Kidney (tissue), 14 donors: ENCODE results near the gene MOGAT3. TPM values are rescaled to one million over a fixed set of nuclear protein-coding genes. Genes with fewer than 3 reads are reported as not detected.

Source experiments
- DNase-seq, 5 donors: peaks; one replicate each; pipeline ENCODE4 v3.0.0-alpha.2; 2013 to 2020
- FAIRE-seq: peaks from 2 replicates; lab custom pipeline; 2012; peaks lifted over from hg19 to GRCh38; lab: Jason Lieb, UNC
- H3K27ac ChIP-seq, 2 donors: one replicate each; pipeline ENCODE4 v1.7.0; 2013; ENCODE audit warnings: low read depth in 2 of 2, low read length in 2 of 2, inconsistent platforms in 1 of 2
- H3K27me3 ChIP-seq: one replicate; pipeline ENCODE4 v1.7.1; 2013; ENCODE audit warnings: low read length, inconsistent platforms; ENCODE audit not compliant: control insufficient read depth, insufficient read depth
- H3K36me3 ChIP-seq, 3 donors: one replicate each; pipeline versions ENCODE4 v1.7.0 to v1.7.1; 2013; ENCODE audit warnings: low read length in 3 of 3, control low read depth in 1 of 3, inconsistent platforms in 1 of 3; ENCODE audit not compliant: insufficient read depth in 3 of 3, control insufficient read depth in 2 of 3
- H3K4me1 ChIP-seq, 3 donors: one replicate each; pipeline versions ENCODE4 v1.7.0 to v1.7.1; 2013; ENCODE audit warnings: low read length in 3 of 3, inconsistent platforms in 1 of 3, low read depth in 1 of 3; ENCODE audit not compliant: control insufficient read depth in 2 of 3, insufficient read depth in 2 of 3
- H3K4me3 ChIP-seq, 3 donors: one replicate each; pipeline versions ENCODE4 v1.7.0 to v1.8.1; 2013; ENCODE audit warnings: low read length in 3 of 3, control low read depth in 1 of 3, inconsistent platforms in 1 of 3
- H3K9ac ChIP-seq, 3 donors: one replicate each; pipeline versions ENCODE4 v1.7.0 to v1.7.1; 2013; ENCODE audit warnings: low read length in 3 of 3, control low read depth in 1 of 3, inconsistent platforms in 1 of 3
- H3K9me3 ChIP-seq, 3 donors: one replicate each; pipeline versions ENCODE4 v1.7.0 to v1.7.1; 2013; ENCODE audit warnings: low read length in 3 of 3, control low read depth in 1 of 3, inconsistent platforms in 1 of 3; ENCODE audit not compliant: control insufficient read depth in 2 of 3, insufficient read depth in 1 of 3
- CTCF ChIP-seq: IDR thresholded peaks from 3 replicates; pipeline ENCODE4 v1.5.1; 2012; ENCODE audit warnings: mild to moderate bottlenecking, moderate library complexity, borderline replicate concordance; ENCODE audit not compliant: insufficient read depth; ENCODE audit errors: extremely low read depth
- intact Hi-C: fragments of 100-400 bp; cut with DNase I; formaldehyde crosslinking; loops from one replicate; pipeline ENCODE4 v1.11.1; 2022
- polyA plus RNA-seq: library from polyadenylated mRNA; stranded (reverse); fragments of 350-450 nt; fragmentation: Illumina TruSeq; extraction: RNeasy Lipid Tissue Mini Kit (QIAGEN cat#74804); gene quantifications from one replicate; pipeline ENCODE4 v1.2.3, GENCODE V29; 2014; ENCODE audit warnings: low read depth, low replicate concordance; ENCODE audit not compliant: insufficient read depth
- total RNA-seq: library from RNA; stranded (reverse); fragmentation: NEBNext Ultra II Directional; extraction: Animal tissue kit (Norgen Biotek cat#: 25700); gene quantifications from one replicate; pipeline ENCODE4 v1.2.1, GENCODE V29; 2021
- donor health status: control.
- donor health status: control.
- donor health status: control.
- donor health status: control.
- donor health status: control.
- donor health status: DM: yes; HTN: yes; CAD: no.
- donor health status: Normal renal cell carcinoma (clear cell type).

Gene MOGAT3
- total and polyA plus RNA-seq, 2 donors from 2014 or later: 0.25 to 0.37 TPM

DNA sequence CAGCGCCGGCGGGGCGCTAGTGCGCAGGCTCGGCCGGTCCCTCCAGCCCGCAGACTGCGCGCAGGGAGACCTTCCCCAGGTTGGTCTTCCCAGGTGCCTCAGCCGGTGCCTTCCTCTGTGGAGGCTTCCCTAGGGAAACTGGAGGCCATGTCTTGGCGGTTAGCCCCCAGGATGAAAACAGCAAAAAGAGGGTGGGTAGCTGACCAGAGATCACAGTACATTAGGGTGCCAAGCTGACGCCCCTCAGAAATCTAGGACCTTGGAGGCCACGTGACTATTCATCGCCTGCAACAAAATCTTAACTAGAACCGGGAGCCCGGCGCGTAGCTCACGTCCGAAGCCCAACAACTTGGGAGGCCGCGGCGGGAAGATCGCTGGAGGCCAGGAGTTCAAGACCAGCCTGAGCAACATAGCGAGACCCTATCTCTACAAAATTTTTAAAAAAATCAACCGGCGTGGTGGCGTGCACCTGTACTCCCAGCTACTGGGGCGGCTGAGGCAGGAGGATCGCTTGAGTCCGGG, 44.4 kb upstream of the MOGAT3 start:
- no peaks in the 10 kb centered on the region for H3K27me3 ChIP-seq
- peaks cover 0 to 17% (median 12%) of the 10 kb centered on the region in 3 donors for H3K4me1 ChIP-seq
- TF ChIP-seq CTCF: no peak
- DNase-seq (no peak), FAIRE-seq (no peak)
- H3K36me3 ChIP-seq: peaks cover 0 to 3% (median 0%) of the 10 kb centered on the region in 3 donors
- peak overlapping the region; percentile 86 to 99 (median 88) for H3K4me3 ChIP-seq
- peak overlapping the region; percentile 43 to 90 (median 55) for H3K9ac ChIP-seq
- H3K9me3 ChIP-seq: no peaks in the 10 kb centered on the region
- intact Hi-C loops: no loop called here
- peak overlapping the region; percentile 98 to 100 for H3K27ac ChIP-seq

DNA sequence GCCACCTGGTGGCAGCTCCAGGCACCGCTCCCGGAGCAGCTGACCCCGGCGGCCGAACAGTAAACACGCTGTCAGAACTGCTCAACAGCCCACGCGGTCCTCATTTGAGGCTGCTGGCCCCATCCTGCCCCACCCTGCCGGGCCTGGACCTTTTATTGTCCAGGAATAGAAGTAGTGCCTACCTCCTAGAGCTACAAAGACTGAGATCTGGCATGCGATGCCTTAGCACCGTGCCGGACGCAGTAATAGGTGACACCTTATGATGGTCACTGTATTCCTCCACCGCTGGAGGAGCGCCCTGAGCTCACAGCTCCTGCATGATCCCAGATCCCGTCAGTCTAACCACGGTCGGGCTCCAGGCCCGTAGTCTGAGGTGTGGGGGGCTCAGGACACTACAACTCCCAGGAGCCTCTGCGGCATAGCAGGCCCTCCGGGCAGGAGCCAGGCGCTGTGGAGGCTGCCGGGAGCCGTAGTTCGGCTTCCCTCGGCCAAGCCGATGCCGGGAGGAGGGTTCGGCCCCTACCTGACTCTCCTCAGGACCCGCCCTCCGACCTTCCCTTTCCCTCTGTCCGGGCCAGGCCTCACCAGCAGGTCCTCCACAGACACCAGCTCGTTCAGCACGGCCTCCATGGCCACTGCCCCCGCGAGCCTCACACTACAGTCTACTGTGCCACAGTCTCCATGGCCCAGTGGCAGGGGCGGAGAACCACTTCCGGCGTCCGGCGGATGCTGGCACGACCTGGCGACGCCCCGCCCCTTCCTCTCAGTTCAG, 43.7 kb upstream of the MOGAT3 start, which contains the start of gene FIS1:
Gene FIS1, minus strand, starts transcription at position 707 of the 772 bp plus-strand sequence. Its CDS starts 77 bp downstream, at position 630.
- peak; percentile 84 for TF ChIP-seq CTCF
- Histone ChIP-seq H3K4me1 (peaks cover 0 to 17% (median 12%) of the 10 kb centered on the region in 3 donors), H3K36me3 (peaks cover 0 to 3% (median 0%) of the 10 kb centered on the region in 3 donors), H3K9me3 (no peaks in the 10 kb centered on the region), H3K27me3 (no peaks in the 10 kb centered on the region), H3K27ac (peak within 1 kb of the TSS; percentile 98 to 100), H3K4me3 (peak within 1 kb of the TSS; percentile 86 to 99 (median 88)), H3K9ac (peak within 1 kb of the TSS; percentile 85 to 91 (median 90))
- intact Hi-C loops: no loop called here
- FAIRE-seq: no peak
- DNase-seq: peak; percentile 94 to 98 (median 96)

GRCh38 chr7:101243646-101244374, 43.0 kb upstream of the MOGAT3 start:
- Histone ChIP-seq H3K36me3 (peaks cover 0 to 3% (median 0%) of the 10 kb centered on the region in 3 donors), H3K9me3 (no peaks in the 10 kb centered on the region), H3K4me1 (peaks cover 0 to 18% (median 12%) of the 10 kb centered on the region in 3 donors), H3K27ac (peak overlapping the region; percentile 98 to 100), H3K4me3 (peak overlapping the region; percentile 86 to 99 (median 88)), H3K9ac (peak overlapping the region in 2 of 3 donors; percentile 90 to 91), H3K27me3 (no peaks in the 10 kb centered on the region)
- no peak for TF ChIP-seq CTCF
- FAIRE-seq (no peak), DNase-seq (peak in 2 of 5 donors; percentile 22 to 34)
- intact Hi-C loops: no loop called here
